H9 (cell line): ENCODE results near the gene TTC39B. TPM values are rescaled to one million over a fixed set of nuclear protein-coding genes. Genes with fewer than 3 reads are reported as not detected.

ENCODE experiments used
- DNase-seq: peaks from one replicate; pipeline ENCODE4 v3.0.0-alpha.2; 2017
- H2AFZ ChIP-seq: one replicate; pipeline ENCODE4 v1.6.1; 2013; ENCODE audit warnings: mild to moderate bottlenecking, low read length, control low read depth, moderate library complexity
- H2AK5ac ChIP-seq: 2 replicates; pipeline ENCODE4 v1.6.1; 2013; ENCODE audit warnings: low read length, control low read depth, mixed read lengths; ENCODE audit not compliant: insufficient read length
- H2BK120ac ChIP-seq: one replicate; pipeline ENCODE4 v1.6.1; 2013; ENCODE audit warnings: low read depth, mild to moderate bottlenecking, low read length, control low read depth, inconsistent platforms; ENCODE audit not compliant: poor library complexity, severe bottlenecking
- H2BK12ac ChIP-seq: 2 replicates; pipeline ENCODE4 v1.6.1; 2013; ENCODE audit warnings: low read length, control low read depth, mixed read lengths, low read depth; ENCODE audit not compliant: insufficient read length
- H2BK15ac ChIP-seq: 2 replicates; pipeline ENCODE4 v1.6.1; 2013; ENCODE audit warnings: low read depth, low read length, control low read depth
- H2BK20ac ChIP-seq: one replicate; pipeline ENCODE4 v1.6.1; 2013; ENCODE audit warnings: low read depth, mild to moderate bottlenecking, low read length, control low read depth, inconsistent platforms; ENCODE audit not compliant: poor library complexity, severe bottlenecking
- H2BK5ac ChIP-seq: 2 replicates; pipeline ENCODE4 v1.6.1; 2013; ENCODE audit warnings: low read length, control low read depth, mixed read lengths; ENCODE audit not compliant: insufficient read length
- H3K14ac ChIP-seq: 2 replicates; pipeline ENCODE4 v1.6.1; 2013; ENCODE audit warnings: low read length, control low read depth; ENCODE audit not compliant: insufficient read depth
- H3K18ac ChIP-seq: 2 replicates; pipeline ENCODE4 v1.6.1; 2013; ENCODE audit warnings: low read depth, mild to moderate bottlenecking, mixed read lengths, low read length, control low read depth; ENCODE audit not compliant: insufficient read length
- H3K23ac ChIP-seq: 2 replicates; pipeline ENCODE4 v1.6.1; 2013; ENCODE audit warnings: low read length, control low read depth, mixed read lengths, low read depth; ENCODE audit not compliant: insufficient read length
- H3K23me2 ChIP-seq: 2 replicates; pipeline ENCODE4 v1.6.1; 2013; ENCODE audit warnings: low read depth, mild to moderate bottlenecking, mixed read lengths, low read length, control low read depth; ENCODE audit not compliant: insufficient read length, poor library complexity, severe bottlenecking
- H3K27ac ChIP-seq: 2 replicates; pipeline ENCODE4 v1.5.1; 2013; ENCODE audit warnings: low read length, control low read depth, mixed read lengths, low read depth; ENCODE audit not compliant: insufficient read length
- H3K27me3 ChIP-seq: 2 replicates; pipeline ENCODE4 v1.6.1; 2013; ENCODE audit warnings: low read length, control low read depth, inconsistent platforms; ENCODE audit not compliant: insufficient read depth
- H3K4ac ChIP-seq: 2 replicates; pipeline ENCODE4 v1.6.1; 2013; ENCODE audit warnings: low read depth, mild to moderate bottlenecking, control low read depth, inconsistent platforms, low read length, moderate library complexity
- H3K4me1 ChIP-seq: 2 replicates; pipeline ENCODE4 v1.6.1; 2013; ENCODE audit warnings: low read length, control low read depth, inconsistent platforms; ENCODE audit not compliant: insufficient read depth
- H3K4me2 ChIP-seq: 2 replicates; pipeline ENCODE4 v1.6.1; 2013; ENCODE audit warnings: low read length, control low read depth, mixed read lengths; ENCODE audit not compliant: insufficient read length, insufficient read depth
- H3K56ac ChIP-seq: 2 replicates; pipeline ENCODE4 v1.6.1; 2013; ENCODE audit warnings: low read depth, mild to moderate bottlenecking, mixed read lengths, low read length, control low read depth; ENCODE audit not compliant: insufficient read length
- H3K79me1 ChIP-seq: 2 replicates; pipeline ENCODE4 v1.6.1; 2013; ENCODE audit warnings: low read depth, mild to moderate bottlenecking, moderate library complexity, low read length, control low read depth, inconsistent platforms; ENCODE audit not compliant: insufficient read depth, poor library complexity, severe bottlenecking
- H3K79me2 ChIP-seq: 2 replicates; pipeline ENCODE4 v1.6.1; 2013; ENCODE audit warnings: low read length, control low read depth, inconsistent platforms; ENCODE audit not compliant: insufficient read depth
- H3K9ac ChIP-seq: 2 replicates; pipeline ENCODE4 v1.6.1; 2013; ENCODE audit warnings: low read length, control low read depth, mixed read lengths; ENCODE audit not compliant: insufficient read length; ENCODE audit errors: extremely low read depth
- H3K9me3 ChIP-seq: one replicate; pipeline ENCODE4 v1.6.1; 2013; ENCODE audit warnings: low read depth, low read length, inconsistent platforms; ENCODE audit not compliant: control insufficient read depth
- H3T11ph ChIP-seq: one replicate; pipeline ENCODE4 v1.6.1; 2013; ENCODE audit warnings: mild to moderate bottlenecking, low read length, control low read depth, inconsistent platforms
- H4K20me1 ChIP-seq: one replicate; pipeline ENCODE4 v1.6.1; 2013; ENCODE audit not compliant: control insufficient read depth, insufficient read length, insufficient read depth
- H4K5ac ChIP-seq: 2 replicates; pipeline ENCODE4 v1.6.1; 2013; ENCODE audit warnings: low read depth, mild to moderate bottlenecking, mixed read lengths, low read length, control low read depth; ENCODE audit not compliant: insufficient read length
- H4K8ac ChIP-seq: replicated peaks from 2 replicates; pipeline ENCODE4 v1.6.1; 2013; ENCODE audit warnings: low read length, control low read depth, mixed read lengths, low read depth; ENCODE audit not compliant: insufficient read length
- H4K91ac ChIP-seq: 2 replicates; pipeline ENCODE4 v1.6.1; 2013; ENCODE audit warnings: low read depth, mild to moderate bottlenecking, moderate library complexity, mixed read lengths, low read length, control low read depth; ENCODE audit not compliant: insufficient read length
- H3K27ac Mint-ChIP-seq, 3 experiments: 2 replicates in 2 of 3; 3 replicates in 1 of 3; pipeline ENCODE4 v1.8.0; 2020 to 2021; ENCODE audit warnings: mixed read lengths in 3 of 3, mild to moderate bottlenecking in 1 of 3, moderate library complexity in 1 of 3
- H3K27me3 Mint-ChIP-seq: 2 replicates; pipeline ENCODE4 v1.8.0; 2021; ENCODE audit warnings: low read depth, mild to moderate bottlenecking, moderate library complexity, mixed read lengths
- H3K36me3 Mint-ChIP-seq, 3 experiments: 2 replicates in 2 of 3; 3 replicates in 1 of 3; pipeline ENCODE4 v1.8.0; 2020 to 2021; ENCODE audit warnings: low read depth in 3 of 3, mixed read lengths in 3 of 3; ENCODE audit not compliant: insufficient read depth in 1 of 3
- H3K4me1 Mint-ChIP-seq, 2 experiments: 2 replicates each; pipeline ENCODE4 v1.8.0; 2020; ENCODE audit warnings: mixed read lengths in 2 of 2
- H3K4me3 Mint-ChIP-seq, 2 experiments: 2 replicates in 1 of 2; 3 replicates in 1 of 2; pipeline ENCODE4 v1.8.0; 2020 to 2021; ENCODE audit warnings: mild to moderate bottlenecking in 2 of 2, mixed read lengths in 2 of 2, moderate library complexity in 1 of 2
- H3K9me3 Mint-ChIP-seq, 2 experiments: 2 replicates in 1 of 2; 3 replicates in 1 of 2; pipeline ENCODE4 v1.8.0; 2020; ENCODE audit warnings: mild to moderate bottlenecking in 2 of 2, mixed read lengths in 2 of 2, moderate library complexity in 1 of 2
- CTCF ChIP-seq: fragments of 200-600 bp; sonication (generic); conservative IDR thresholded peaks from 3 replicates; pipeline ENCODE4 v1.8.0; 2021; ENCODE audit warnings: antibody characterized with exemption, mild to moderate bottlenecking
- WGBS: extraction: QIAGEN DNeasy Blood & Tissue Kit; methylation state at CpG from one replicate; pipeline ENCODE4 v1.1.7; 2013; ENCODE audit warnings: missing lambda C conversion rate, low lambda C conversion rate, mixed read lengths; ENCODE audit not compliant: insufficient read length; ENCODE audit errors: extremely low coverage; 5-methylcytosine and 5-hydroxymethylcytosine counted together
- total RNA-seq: library from RNA; stranded (reverse); gene quantifications from 2 replicates; pipeline ENCODE4 v1.2.1, GENCODE V29; 2021

Gene TTC39B
- total RNA-seq, 1 experiment from 2014 or later, result 8.2 TPM

GRCh38 chr9:15298362-15298761 is 8.7 kb downstream of the TTC39B start:
- no peak overlapping the region for H3K27ac Mint-ChIP-seq
- H3K23ac ChIP-seq, result no peak overlapping the region
- no peaks in the 10 kb centered on the region for H4K20me1 ChIP-seq
- no peak overlapping the region for H4K5ac ChIP-seq
- H3K4me2 ChIP-seq, result no peak overlapping the region
- peaks cover under 1% of the 10 kb centered on the region; the same call in 1 of the 2 replicates for H3K79me2 ChIP-seq
- no peak overlapping the region for H3K56ac ChIP-seq
- H3K14ac ChIP-seq, result no peak overlapping the region
- H3T11ph ChIP-seq, result no peak overlapping the region
- no peaks in the 10 kb centered on the region for H3K79me1 ChIP-seq
- H2AFZ ChIP-seq, result no peak overlapping the region
- no peak overlapping the region for H3K4ac ChIP-seq
- H4K8ac ChIP-seq, result no peak overlapping the region
- H3K36me3 Mint-ChIP-seq, result peaks cover 20 to 21% (median 20%) of the 10 kb centered on the region in 3 experiments
- H3K4me1 Mint-ChIP-seq, result peaks cover 20 to 22% of the 10 kb centered on the region in 2 experiments
- peaks cover 10% of the 10 kb centered on the region in 2 experiments for H3K9me3 Mint-ChIP-seq
- no peak for DNase-seq
- no peaks in the 10 kb centered on the region for H3K9me3 ChIP-seq
- H3K18ac ChIP-seq, result no peak overlapping the region
- peaks cover 5% of the 10 kb centered on the region; the same call in 1 of the 2 replicates for H3K4me1 ChIP-seq
- H3K27ac ChIP-seq, result no peak overlapping the region
- no CpG with 5 or more reads among the region's 3 CpGs for WGBS
- no peak overlapping the region for H2BK15ac ChIP-seq
- no peak overlapping the region for H3K9ac ChIP-seq
- H3K23me2 ChIP-seq, result no peaks in the 10 kb centered on the region
- H2BK5ac ChIP-seq, result no peak overlapping the region
- no peaks in the 10 kb centered on the region for H3K27me3 ChIP-seq
- H3K27me3 Mint-ChIP-seq, result no peaks in the 10 kb centered on the region
- no peak overlapping the region for H4K91ac ChIP-seq
- H2BK20ac ChIP-seq, result no peak overlapping the region
- H2BK12ac ChIP-seq, result no peak overlapping the region
- no peak for TF ChIP-seq CTCF
- H2AK5ac ChIP-seq, result no peak overlapping the region
- H2BK120ac ChIP-seq, result no peak overlapping the region
- no peak overlapping the region for H3K4me3 Mint-ChIP-seq
